Heart left ventricle (tissue), 16 donors: ENCODE measurements around the gene SLC12A5. TPM values are rescaled to one million over a fixed set of nuclear protein-coding genes. Genes with fewer than 3 reads are reported as not detected.

Experiments
- ATAC-seq, 4 donors: fragments of 200-7000 bp; cut with Tn5 transposase; one replicate each; pipeline ENCODE4 v1.9.1; 2020 to 2022; ENCODE audit warnings: moderate library complexity in 4 of 4, mild to moderate bottlenecking in 3 of 4, moderate number of reproducible peaks in 1 of 4
- DNase-seq, 5 donors: peaks; one replicate each; pipeline ENCODE4 v3.0.0-alpha.2; 2020
- H3K27ac ChIP-seq, 12 donors: fragments of 200-600 bp; sonication (generic) in 4 of 12; one replicate each; pipeline versions ENCODE4 v1.5.0 to v1.8.0; 2016 to 2022; ENCODE audit warnings: mild to moderate bottlenecking in 2 of 12
- H3K27me3 ChIP-seq, 9 donors: fragments of 200-600 bp; sonication (generic) in 2 of 9; one replicate each; pipeline versions ENCODE4 v1.5.1 to v1.8.0; 2016 to 2022; ENCODE audit warnings: mild to moderate bottlenecking in 3 of 9
- H3K36me3 ChIP-seq, 9 donors: fragments of 200-600 bp; sonication (generic) in 2 of 9; one replicate each; pipeline versions ENCODE4 v1.5.0 to v1.8.0; 2018 to 2022; ENCODE audit warnings: mild to moderate bottlenecking in 2 of 9
- H3K4me1 ChIP-seq, 12 donors: fragments of 200-600 bp; sonication (generic) in 4 of 12; one replicate each; pipeline versions ENCODE4 v1.5.0 to v1.8.0; 2016 to 2022; ENCODE audit warnings: mild to moderate bottlenecking in 3 of 12
- H3K4me3 ChIP-seq, 12 donors: fragments of 200-600 bp; sonication (generic) in 4 of 12; one replicate each; pipeline versions ENCODE4 v1.5.0 to v1.8.0; 2017 to 2022; ENCODE audit warnings: mild to moderate bottlenecking in 9 of 12, moderate library complexity in 4 of 12
- H3K9me3 ChIP-seq, 12 donors: fragments of 200-600 bp; sonication (generic) in 4 of 12; one replicate each; pipeline versions ENCODE4 v1.5.0 to v1.8.0; 2016 to 2022; ENCODE audit warnings: mild to moderate bottlenecking in 1 of 12
- CTCF ChIP-seq, 12 donors: fragments of 200-600 bp; sonication (generic) in 4 of 12; IDR thresholded peaks; one replicate each; pipeline versions ENCODE4 v1.5.0 to v1.8.0; 2018 to 2022; ENCODE audit warnings: antibody characterized with exemption in 12 of 12, mild to moderate bottlenecking in 5 of 12
- POLR2A ChIP-seq, 2 donors: fragments of 450-650 bp; IDR thresholded peaks; one replicate each; pipeline ENCODE4 v1.6.1; 2017; ENCODE audit warnings: antibody characterized with exemption in 2 of 2, mild to moderate bottlenecking in 2 of 2, moderate library complexity in 2 of 2
- WGBS, 4 donors: extraction: QIAGEN DNeasy Blood & Tissue Kit in 2 of 4; methylation state at CpG; one replicate each; pipeline versions ENCODE4 v1.1.5 to v1.1.7; 2013 to 2018; 5-methylcytosine and 5-hydroxymethylcytosine counted together
- intact Hi-C, 10 donors: fragments of 100-400 bp; cut with DNase I; formaldehyde crosslinking; loops; one replicate each; pipeline versions ENCODE4 v1.11.1 to v1.14.2; 2022
- polyA plus RNA-seq, 2 donors: library from polyadenylated mRNA; stranded (reverse); fragments of 200-250 nt; gene quantifications; one replicate each; pipeline ENCODE4 v1.2.3, GENCODE V29; 2013
- total RNA-seq, 9 donors: library from RNA; depleted of rRNA in 2 of 9; stranded (reverse); fragments of >200 nt in 2 of 9; fragmentation: NEBNext Ultra II Directional in 3 of 9; extraction: Animal tissue kit (Norgen Biotek cat#: 25700) in 3 of 9; gene quantifications; one replicate each; pipeline versions ENCODE4 v1.1.0 to v1.2.4, GENCODE V29; 2016 to 2023
- donor health status: ischemic (EF 13 %, LVEDD 7.1; RV severe dilation, severe dysfunction).
- donor health status: healthy with polysubstance abuse.
- donor health status: DM: no; HTN: yes; CAD: no.
- donor health status: DM: no; HTN: no; CAD: no.
- donor health status: ischemic (EF 25% LVEDD 6.9; RV normal size, moderate dysfunction).
- donor health status: ischemic (EF 25% LVEDD 5.7; RV mildly dilated, moderate dysfunction).
- donor health status: healthy.
- donor health status: DM: yes; HTN: yes; CAD: no.
- donor health status: ischemic (EF 35%, LVEDD 5.7; RV mildly dilated, moderate dysfunction).
- donor health status: nonischemic (EF 11% LVEDD 7.7; RV severe dilation, severe dysfunction).
- donor health status: DM: yes; HTN: yes; CAD: no.
- donor health status: PGD.
- donor health status: ischemic (EF 29% LVEDD 5.4; RV normal size, mild dysfunction).
- donor health status: nonischemic (EF 23%, LVEDD 6.1; RV moderate dilation, normal function).

SLC12A5 gene
- total and polyA plus RNA-seq, 11 donors, result 0.73 to 1.7 (median 1.2) TPM; not detected in 8

GRCh38 chr20:46013829-46014516 is 15.0 kb upstream of the SLC12A5 start:
- WGBS, 4 donors, result 0 to 1% (median 1%) methylated on average over 19 to 67 of the region's 67 CpGs
- Histone ChIP-seq H3K4me3 (peak overlapping the region in 2 of 12 donors; percentile 26 to 31), H3K4me1 (peaks cover 0 to 40% (median 0%) of the 10 kb centered on the region in 12 donors), H3K27me3 (peaks cover 50 to 97% (median 77%) of the 10 kb centered on the region in 9 donors), H3K27ac (no peak overlapping the region), H3K9me3 (no peaks in the 10 kb centered on the region), H3K36me3 (no peaks in the 10 kb centered on the region)
- intact Hi-C loops, result loop anchor here in 4 of 10 donors (1.0 to 10.0 kb wide), 4 partner anchors 27 to 321 kb away; no protein-coding TSS in a partner anchor
- TF ChIP-seq CTCF (IDR thresholded peaks at IDR 0.05) (peak; percentile 48 to 74 (median 62)), POLR2A (IDR thresholded peaks at IDR 0.05) (no peak)
- ATAC-seq (peak in 3 of 4 donors; percentile 60 to 78 (median 67)), DNase-seq (peak in 3 of 5 donors; percentile 38 to 74 (median 42))

GRCh38 chr20:46014517-46015396 is 14.3 kb upstream of the SLC12A5 start:
- Histone ChIP-seq H3K9me3 (no peaks in the 10 kb centered on the region), H3K27ac (no peak overlapping the region), H3K4me3 (peak overlapping the region in 1 of 12 donors; percentile 31), H3K27me3 (peaks cover 45 to 97% (median 70%) of the 10 kb centered on the region in 9 donors), H3K4me1 (peaks cover 0 to 32% (median 0%) of the 10 kb centered on the region in 12 donors), H3K36me3 (no peaks in the 10 kb centered on the region)
- TF ChIP-seq CTCF (IDR thresholded peaks at IDR 0.05) (no peak), POLR2A (IDR thresholded peaks at IDR 0.05) (no peak)
- ATAC-seq (no peak), DNase-seq (no peak)
- WGBS, 4 donors, result 55 to 66% (median 58%) methylated on average over 7 of the region's 7 CpGs
- intact Hi-C loops, result loop anchor here in 3 of 10 donors (1.0 to 10.0 kb wide), 3 partner anchors 27 to 320 kb away; no protein-coding TSS in a partner anchor

GRCh38 chr20:46017272-46017671 is 11.7 kb upstream of the SLC12A5 start:
- WGBS, 4 donors, result 61 to 69% (median 65%) methylated on average over 4 of the region's 4 CpGs
- no peaks in the 10 kb centered on the region for H3K9me3 ChIP-seq
- DNase-seq, result no peak
- no peaks in the 10 kb centered on the region for H3K36me3 ChIP-seq
- no peak overlapping the region for H3K4me3 ChIP-seq
- peaks cover 35 to 97% (median 68%) of the 10 kb centered on the region in 9 donors for H3K27me3 ChIP-seq
- intact Hi-C loops, result loop anchor here in 2 of 10 donors (10.0 kb wide), 2 partner anchors 158 to 318 kb away; no protein-coding TSS in a partner anchor
- no peak overlapping the region for H3K27ac ChIP-seq
- TF ChIP-seq CTCF (IDR thresholded peaks at IDR 0.05) (no peak), POLR2A (IDR thresholded peaks at IDR 0.05) (no peak)
- no peak for ATAC-seq
- peaks cover 0 to 26% (median 8%) of the 10 kb centered on the region in 12 donors for H3K4me1 ChIP-seq
